Fibroblast of pulmonary artery (primary cell): ENCODE measurements around the gene BMPER.

Experiments
- DNase-seq: peaks from one replicate; pipeline ENCODE4 v3.0.0-alpha.2; 2010; ENCODE audit warnings: low read depth
- H3K4me3 ChIP-seq: replicated peaks from 2 replicates; pipeline ENCODE4 v1.5.1; 2011; ENCODE audit warnings: low read depth, mild to moderate bottlenecking, control low read depth, low read length, moderate library complexity
- TF ChIP-seq, protein P1 (sequence below): IDR thresholded peaks from 2 replicates; pipeline ENCODE4 v1.5.1; 2011; ENCODE audit warnings: mild to moderate bottlenecking, control low read depth, low read length, inconsistent platforms; ENCODE audit errors: missing control alignments

BMPER gene

GRCh38 chr7:33888166-33888565, 17.2 kb upstream of the BMPER start:
- no peak overlapping the region for H3K4me3 ChIP-seq
- TF ChIP-seq, protein P1, sequence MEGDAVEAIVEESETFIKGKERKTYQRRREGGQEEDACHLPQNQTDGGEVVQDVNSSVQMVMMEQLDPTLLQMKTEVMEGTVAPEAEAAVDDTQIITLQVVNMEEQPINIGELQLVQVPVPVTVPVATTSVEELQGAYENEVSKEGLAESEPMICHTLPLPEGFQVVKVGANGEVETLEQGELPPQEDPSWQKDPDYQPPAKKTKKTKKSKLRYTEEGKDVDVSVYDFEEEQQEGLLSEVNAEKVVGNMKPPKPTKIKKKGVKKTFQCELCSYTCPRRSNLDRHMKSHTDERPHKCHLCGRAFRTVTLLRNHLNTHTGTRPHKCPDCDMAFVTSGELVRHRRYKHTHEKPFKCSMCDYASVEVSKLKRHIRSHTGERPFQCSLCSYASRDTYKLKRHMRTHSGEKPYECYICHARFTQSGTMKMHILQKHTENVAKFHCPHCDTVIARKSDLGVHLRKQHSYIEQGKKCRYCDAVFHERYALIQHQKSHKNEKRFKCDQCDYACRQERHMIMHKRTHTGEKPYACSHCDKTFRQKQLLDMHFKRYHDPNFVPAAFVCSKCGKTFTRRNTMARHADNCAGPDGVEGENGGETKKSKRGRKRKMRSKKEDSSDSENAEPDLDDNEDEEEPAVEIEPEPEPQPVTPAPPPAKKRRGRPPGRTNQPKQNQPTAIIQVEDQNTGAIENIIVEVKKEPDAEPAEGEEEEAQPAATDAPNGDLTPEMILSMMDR: no peak
- no peak for DNase-seq

GRCh38 chr7:33892945-33893344, 12.4 kb upstream of the BMPER start:
- TF ChIP-seq, protein P1: no peak
- no peak overlapping the region for H3K4me3 ChIP-seq
- DNase-seq: peak; percentile 61

DNA sequence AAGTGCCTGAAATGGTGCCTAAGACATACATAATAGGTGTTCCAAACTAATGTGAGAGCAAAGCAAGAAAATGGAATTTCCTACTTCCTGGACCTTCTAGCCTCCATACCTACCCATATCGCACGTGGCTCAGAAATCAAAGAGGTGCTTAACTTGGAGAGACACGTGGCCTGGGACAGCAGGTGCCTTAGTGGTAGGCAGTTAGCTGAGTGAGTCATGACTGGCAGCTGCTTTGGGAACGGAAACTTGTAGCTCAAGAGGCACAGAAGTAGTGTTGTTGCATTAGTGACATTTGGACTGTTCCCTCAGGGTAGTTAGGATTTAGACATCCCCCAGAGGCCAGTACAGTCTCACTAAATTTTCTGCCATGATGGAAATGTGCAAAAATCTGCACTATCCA, 12.0 kb upstream of the BMPER start:
- no peak for DNase-seq
- H3K4me3 ChIP-seq: no peak overlapping the region
- TF ChIP-seq, protein P1: no peak

DNA sequence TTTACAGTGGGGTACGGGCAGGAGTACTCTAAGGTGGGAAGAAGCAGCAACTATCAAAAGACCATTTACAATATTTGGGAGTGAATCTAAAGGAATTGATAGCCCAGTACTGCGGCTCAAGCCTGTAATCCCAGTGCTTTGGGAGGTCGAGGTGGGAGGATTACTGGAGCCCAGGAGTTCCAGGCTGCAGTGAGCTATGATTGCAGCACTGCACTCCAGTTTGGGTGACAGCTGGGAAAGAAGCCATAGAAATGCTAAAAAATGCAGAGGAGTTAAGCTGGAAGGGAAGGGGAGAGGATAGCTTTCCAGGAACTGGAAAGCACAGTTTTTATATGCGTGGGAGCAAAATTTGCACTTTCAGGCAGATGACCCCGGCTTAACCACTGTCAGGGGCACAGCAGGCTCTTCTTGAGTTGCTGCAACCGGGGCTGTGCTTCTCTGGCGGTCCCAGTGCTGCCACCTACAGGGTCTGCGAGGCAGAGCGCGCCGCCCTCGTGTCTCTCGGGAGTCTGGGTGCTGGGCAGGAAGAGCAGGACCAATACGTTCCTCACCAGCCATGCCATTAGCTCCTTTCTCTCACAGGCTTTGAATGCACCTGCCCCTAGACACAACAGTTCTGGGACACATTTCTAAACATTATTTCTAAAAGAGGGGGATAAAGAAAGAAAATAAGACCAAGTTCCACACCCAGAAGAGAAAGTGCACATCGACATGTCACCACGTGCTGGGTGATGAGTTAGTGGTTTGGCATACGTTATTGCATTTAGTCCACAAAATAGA, 10.1 kb upstream of the BMPER start:
- TF ChIP-seq, protein P1: peak; percentile 92
- no peak overlapping the region for H3K4me3 ChIP-seq
- peak; percentile 94 for DNase-seq

DNA sequence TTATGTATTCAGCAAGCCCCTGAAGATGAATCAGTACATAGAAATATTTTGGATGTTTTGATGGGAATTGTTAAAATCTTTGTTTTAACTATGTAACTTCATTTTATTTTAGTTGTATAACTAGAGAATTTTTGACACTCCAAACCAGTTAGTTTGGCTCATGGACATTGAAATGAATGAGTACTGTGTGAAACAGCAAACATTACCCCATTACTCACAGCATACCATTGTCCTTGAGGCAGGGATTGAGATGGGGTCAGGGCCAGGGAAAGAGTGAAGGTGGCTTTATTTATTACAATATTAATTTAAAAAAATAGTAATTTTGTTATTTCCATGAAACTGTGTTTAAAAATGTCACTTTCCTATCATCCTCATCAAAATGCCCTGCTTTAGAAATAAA, 4.8 kb upstream of the BMPER start:
- TF ChIP-seq, protein P1: no peak
- H3K4me3 ChIP-seq: no peak overlapping the region
- DNase-seq: no peak

DNA sequence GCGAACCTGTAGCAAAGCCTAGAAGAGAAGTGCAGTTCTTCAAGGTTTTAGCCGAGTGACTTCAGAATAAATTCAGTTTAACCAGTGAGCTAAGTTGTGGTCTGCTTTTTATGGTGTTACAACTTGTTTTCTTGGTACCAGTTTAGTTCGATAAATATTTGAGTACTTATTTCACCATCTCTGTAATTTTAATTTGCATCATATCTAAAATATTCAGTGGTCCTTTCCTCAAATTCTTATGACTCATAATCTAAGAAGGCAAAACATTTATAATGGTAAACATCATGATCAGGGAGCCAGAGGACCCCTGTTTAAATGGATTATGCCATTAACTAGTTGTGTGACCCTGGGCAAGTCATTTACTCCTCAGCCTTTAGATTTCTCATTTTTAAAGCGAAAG, 4.1 kb upstream of the BMPER start:
- no peak overlapping the region for H3K4me3 ChIP-seq
- TF ChIP-seq, protein P1: no peak
- no peak for DNase-seq

GRCh38 chr7:33901847-33902246, 3.5 kb upstream of the BMPER start:
- DNase-seq: no peak
- TF ChIP-seq, protein P1: no peak
- H3K4me3 ChIP-seq: no peak overlapping the region
